ENCODE measurements around the gene HAGH. TPM values are rescaled to one million over a fixed set of nuclear protein-coding genes. Genes with fewer than 3 reads are reported as not detected.

HAGH gene
- total RNA-seq, 4 donors from 2014 or later: 91.7 to 150 (median 119) TPM

GRCh38 chr16:1768061-1768766 is 58.4 kb downstream of the HAGH start:
- H3K27ac ChIP-seq: no peak overlapping the region
- peaks cover 11 to 15% of the 10 kb centered on the region in 2 donors for H3K4me1 ChIP-seq
- WGBS, 2 donors: 94% methylated on average over 27 to 29 of the region's 41 CpGs

GRCh38 chr16:1767116-1767994 is 59.3 kb downstream of the HAGH start:
- Histone ChIP-seq H3K27me3 (no peaks in the 10 kb centered on the region), H3K4me1 (peaks cover 9 to 14% of the 10 kb centered on the region in 2 donors), H3K36me3 (peaks cover 36 to 49% of the 10 kb centered on the region in 2 donors), H3K27ac (no peak overlapping the region), H3K9me3 (no peaks in the 10 kb centered on the region), H3K4me3 (replicated peaks in 1 of 3) (no peak overlapping the region)
- whole genome bisulfite sequencing, 2 donors: 96 to 97% methylated on average over 28 to 30 of the region's 42 CpGs
- no peak for TF ChIP-seq CTCF (IDR thresholded peaks at IDR 0.05)
- no peak for TF ChIP-seq POLR2A (IDR thresholded peaks at IDR 0.05)
- intact Hi-C loops (cut with DNase I): no loop called here
- no peak for DNase-seq

More at GRCh38 chr16:1768061-1768766, 58.4 kb downstream of the HAGH start:
- Histone ChIP-seq H3K36me3 (peaks cover 36 to 43% of the 10 kb centered on the region in 2 donors), H3K27me3 (no peaks in the 10 kb centered on the region), H3K4me3 (replicated peaks in 1 of 3) (no peak overlapping the region), H3K9me3 (no peaks in the 10 kb centered on the region)
- no peak for TF ChIP-seq CTCF (IDR thresholded peaks at IDR 0.05)
- TF ChIP-seq POLR2A (IDR thresholded peaks at IDR 0.05): no peak
- intact Hi-C loops (cut with DNase I): no loop called here
- no peak for DNase-seq

- Histone ChIP-seq H3K4me3 (replicated peaks in 1 of 3) (no peak overlapping the region), H3K9me3 (no peaks in the 10 kb centered on the region), H3K4me1 (peaks cover 3 to 8% of the 10 kb centered on the region in 2 donors), H3K27ac (no peak overlapping the region), H3K36me3 (peaks cover 39 to 56% of the 10 kb centered on the region in 2 donors), H3K27me3 (no peaks in the 10 kb centered on the region)
- intact Hi-C loops (cut with DNase I): no loop called here
- TF ChIP-seq CTCF (IDR thresholded peaks at IDR 0.05): no peak
- TF ChIP-seq POLR2A (IDR thresholded peaks at IDR 0.05): no peak
- no peak for DNase-seq
- WGBS, 2 donors: 88% methylated on average over 13 of the region's 18 CpGs; no CpG with 5 or more reads in 1 of the 2 donors
Observed at GRCh38 chr16:1766701-1767100, 59.9 kb downstream of the HAGH start.

- Histone ChIP-seq H3K36me3 (peaks cover 43 to 57% of the 10 kb centered on the region in 2 donors), H3K27me3 (no peaks in the 10 kb centered on the region), H3K4me1 (peaks cover 0 to 7% of the 10 kb centered on the region in 2 donors), H3K27ac (no peak overlapping the region), H3K9me3 (no peaks in the 10 kb centered on the region), H3K4me3 (replicated peaks in 1 of 3) (no peak overlapping the region)
- intact Hi-C loops (cut with DNase I): no loop called here
- no peak for TF ChIP-seq POLR2A (IDR thresholded peaks at IDR 0.05)
- TF ChIP-seq CTCF (IDR thresholded peaks at IDR 0.05): no peak
- WGBS, 2 donors: 94 to 96% methylated on average over 6 to 7 of the region's 19 CpGs
- no peak for DNase-seq
Observed at GRCh38 chr16:1766231-1766630, 60.4 kb downstream of the HAGH start.
